Peyer's patch (tissue), 4 donors: Measurements from ENCODE around the gene PGA4.

ENCODE experiments used
- CTCF ChIP-seq, 6 experiments: fragments of 450-650 bp in 4 of 6; fragments of 200-600 bp in 2 of 6; sonication (generic) in 1 of 6; IDR thresholded peaks; one replicate each; pipeline ENCODE4 v1.5.1; 2017 to 2019; ENCODE audit warnings: antibody characterized with exemption in 6 of 6, mild to moderate bottlenecking in 3 of 6, moderate library complexity in 1 of 6
- POLR2A ChIP-seq, 2 donors: fragments of 450-650 bp; IDR thresholded peaks; one replicate each; pipeline ENCODE4 v1.5.1; 2017; ENCODE audit warnings: antibody characterized with exemption in 2 of 2, mild to moderate bottlenecking in 2 of 2, moderate library complexity in 2 of 2

- TF ChIP-seq CTCF (IDR thresholded peaks at IDR 0.05) (no peak), POLR2A (IDR thresholded peaks at IDR 0.05) (no peak)
Observed at GRCh38 chr11:61256710-61257482, 34.7 kb downstream of the PGA4 start.
